Keratinocyte (primary cell): Measurements from ENCODE around the gene DAPK3.

ENCODE experiments used
- EZH2 ChIP-seq: IDR thresholded peaks from one replicate; pipeline ENCODE4 v1.6.1; 2012; ENCODE audit warnings: inconsistent platforms, mild to moderate bottlenecking, low read length, moderate library complexity
- TF ChIP-seq, protein P1 (sequence below), 3 experiments: IDR thresholded peaks in 1 of 3; conservative IDR thresholded peaks in 1 of 3; optimal IDR thresholded peaks in 1 of 3; 2 replicates in 2 of 3; 3 replicates in 1 of 3; pipeline versions ENCODE3 to v1.5.1; 2011; ENCODE audit warnings: low read length in 3 of 3, mild to moderate bottlenecking in 3 of 3, moderate library complexity in 2 of 3, control low read depth in 1 of 3, inconsistent platforms in 1 of 3; ENCODE audit not compliant: insufficient read depth in 2 of 3; ENCODE audit errors: extremely low read depth in 1 of 3

DNA sequence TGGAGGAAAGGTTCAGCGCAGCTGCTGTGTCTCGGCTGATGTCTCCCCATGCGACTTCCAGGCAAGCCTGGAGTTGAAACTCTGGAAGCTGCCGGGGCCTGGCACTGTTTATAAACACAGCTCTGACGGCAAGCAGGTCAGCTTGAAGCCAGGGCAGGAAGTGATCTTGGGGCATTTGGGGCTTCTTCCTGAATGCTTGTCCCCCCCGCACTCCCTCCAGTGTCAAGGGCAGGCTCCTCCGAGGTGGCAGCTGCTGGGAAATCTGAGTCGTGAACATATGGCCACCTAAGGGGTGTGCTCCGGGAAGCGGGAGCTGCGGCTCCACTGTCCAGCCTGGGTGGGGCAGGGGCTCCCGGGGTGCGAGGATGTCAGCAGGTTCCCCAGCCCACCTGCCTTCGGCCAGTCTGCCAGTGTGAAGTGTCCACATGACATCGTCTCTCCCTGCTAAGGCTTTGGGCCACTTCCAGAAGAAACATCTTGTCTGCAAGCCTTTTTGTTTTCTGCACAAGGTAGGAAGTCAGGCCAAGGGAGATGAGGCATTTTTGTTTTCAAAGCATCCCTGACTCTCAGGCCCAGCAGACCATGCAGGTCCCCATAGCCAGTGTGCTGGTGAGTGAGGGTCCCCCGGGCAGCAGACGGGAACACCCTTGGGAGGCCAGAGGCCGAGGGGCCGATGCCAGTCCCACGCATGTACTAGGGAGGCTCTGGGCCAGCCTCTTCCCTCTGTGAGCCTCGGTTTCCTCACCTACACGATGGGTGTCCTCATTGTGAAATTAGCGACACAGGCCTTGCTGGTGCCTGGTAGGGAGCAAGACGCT, 39.3 kb upstream of the DAPK3 start:
- TF ChIP-seq, protein P1, sequence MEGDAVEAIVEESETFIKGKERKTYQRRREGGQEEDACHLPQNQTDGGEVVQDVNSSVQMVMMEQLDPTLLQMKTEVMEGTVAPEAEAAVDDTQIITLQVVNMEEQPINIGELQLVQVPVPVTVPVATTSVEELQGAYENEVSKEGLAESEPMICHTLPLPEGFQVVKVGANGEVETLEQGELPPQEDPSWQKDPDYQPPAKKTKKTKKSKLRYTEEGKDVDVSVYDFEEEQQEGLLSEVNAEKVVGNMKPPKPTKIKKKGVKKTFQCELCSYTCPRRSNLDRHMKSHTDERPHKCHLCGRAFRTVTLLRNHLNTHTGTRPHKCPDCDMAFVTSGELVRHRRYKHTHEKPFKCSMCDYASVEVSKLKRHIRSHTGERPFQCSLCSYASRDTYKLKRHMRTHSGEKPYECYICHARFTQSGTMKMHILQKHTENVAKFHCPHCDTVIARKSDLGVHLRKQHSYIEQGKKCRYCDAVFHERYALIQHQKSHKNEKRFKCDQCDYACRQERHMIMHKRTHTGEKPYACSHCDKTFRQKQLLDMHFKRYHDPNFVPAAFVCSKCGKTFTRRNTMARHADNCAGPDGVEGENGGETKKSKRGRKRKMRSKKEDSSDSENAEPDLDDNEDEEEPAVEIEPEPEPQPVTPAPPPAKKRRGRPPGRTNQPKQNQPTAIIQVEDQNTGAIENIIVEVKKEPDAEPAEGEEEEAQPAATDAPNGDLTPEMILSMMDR (optimal IDR thresholded peaks at IDR 0.05 in 1 of 3, IDR thresholded peaks at IDR 0.05 in 1 of 3, conservative IDR thresholded peaks at IDR 0.05 in 1 of 3; ENCODE audit: extremely low read depth in 1 of 3, insufficient read depth in 2 of 3, low read length in 3 of 3) = no peak
- TF ChIP-seq EZH2 = no peak
